Activated T-helper 17 cell treated with anti-CD3 and anti-CD28 coated beads, Interleukin-2, amount 50 U/mL, for 72 hours (primary cell): ENCODE results near the gene CYTH1. TPM values are rescaled to one million over a fixed set of nuclear protein-coding genes. Genes with fewer than 3 reads are reported as not detected.
A peak's percentile ranks its signal among the peaks of the same experiment; 100 is the strongest.

Experiments
- ATAC-seq: fragments of 150-1000 bp; cut with Tn5 transposase; replicated peaks from 2 replicates; pipeline ENCODE4 v1.10.0; 2021; ENCODE audit warnings: mild to moderate bottlenecking, moderate library complexity
- H3K27ac Mint-ChIP-seq: one replicate; pipeline ENCODE4 v1.8.0; 2022; ENCODE audit warnings: mixed read lengths
- H3K27me3 Mint-ChIP-seq: one replicate; pipeline ENCODE4 v1.8.0; 2022; ENCODE audit warnings: mixed read lengths
- H3K36me3 Mint-ChIP-seq: one replicate; pipeline ENCODE4 v1.8.0; 2022; ENCODE audit warnings: low read depth, mild to moderate bottlenecking, mixed read lengths
- H3K4me1 Mint-ChIP-seq: one replicate; pipeline ENCODE4 v1.8.0; 2022; ENCODE audit warnings: mixed read lengths
- H3K4me3 Mint-ChIP-seq: one replicate; pipeline ENCODE4 v1.8.0; 2022; ENCODE audit warnings: mild to moderate bottlenecking, mixed read lengths
- H3K9me3 Mint-ChIP-seq: one replicate; pipeline ENCODE4 v1.8.0; 2022; ENCODE audit warnings: mixed read lengths
- total RNA-seq, 2 donors: library from RNA; stranded (reverse); gene quantifications; one replicate each; pipeline ENCODE4 v1.2.3, GENCODE V29; 2022

Gene CYTH1
- total RNA-seq, 2 donors from 2014 or later: 173 to 195 TPM

GRCh38 chr17:78708510-78708973, 73.5 kb downstream of the CYTH1 start:
- Mint-ChIP-seq H3K36me3 (peaks cover 78% of the 10 kb centered on the region), H3K4me3 (peak overlapping the region; percentile 65), H3K4me1 (peaks cover 38% of the 10 kb centered on the region), H3K9me3 (no peaks in the 10 kb centered on the region), H3K27ac (peak overlapping the region; percentile 75), H3K27me3 (no peaks in the 10 kb centered on the region)
- ATAC-seq: peak; percentile 63

GRCh38 chr17:78707923-78708322, 74.2 kb downstream of the CYTH1 start:
- peak overlapping the region; percentile 75 for H3K27ac Mint-ChIP-seq
- peaks cover 83% of the 10 kb centered on the region for H3K36me3 Mint-ChIP-seq
- H3K9me3 Mint-ChIP-seq: no peaks in the 10 kb centered on the region
- no peaks in the 10 kb centered on the region for H3K27me3 Mint-ChIP-seq
- no peak for ATAC-seq
- peak overlapping the region; percentile 65 for H3K4me3 Mint-ChIP-seq
- H3K4me1 Mint-ChIP-seq: peaks cover 38% of the 10 kb centered on the region

GRCh38 chr17:78707016-78707415, 75.1 kb downstream of the CYTH1 start:
- Mint-ChIP-seq H3K9me3 (no peaks in the 10 kb centered on the region), H3K4me3 (no peak overlapping the region), H3K36me3 (peaks cover 90% of the 10 kb centered on the region), H3K27ac (no peak overlapping the region), H3K27me3 (no peaks in the 10 kb centered on the region), H3K4me1 (peaks cover 37% of the 10 kb centered on the region)
- no peak for ATAC-seq

- Mint-ChIP-seq H3K4me3 (no peak overlapping the region), H3K27me3 (no peaks in the 10 kb centered on the region), H3K4me1 (peaks cover 33% of the 10 kb centered on the region), H3K36me3 (peaks cover 90% of the 10 kb centered on the region), H3K9me3 (no peaks in the 10 kb centered on the region), H3K27ac (no peak overlapping the region)
- no peak for ATAC-seq
These were observed 75.7 kb downstream of the CYTH1 start for GRCh38 chr17:78706271-78706915.

- ATAC-seq: no peak
These were observed 77.0 kb downstream of the CYTH1 start for GRCh38 chr17:78705071-78705470.

GRCh38 chr17:78704594-78704993, 77.5 kb downstream of the CYTH1 start:
- H3K36me3 Mint-ChIP-seq: peaks cover 99% of the 10 kb centered on the region
- ATAC-seq: no peak
- no peaks in the 10 kb centered on the region for H3K9me3 Mint-ChIP-seq
- H3K4me3 Mint-ChIP-seq: no peak overlapping the region
- peak overlapping the region; percentile 33 for H3K27ac Mint-ChIP-seq
- no peaks in the 10 kb centered on the region for H3K27me3 Mint-ChIP-seq
- peaks cover 23% of the 10 kb centered on the region for H3K4me1 Mint-ChIP-seq

More at GRCh38 chr17:78705071-78705470, 77.0 kb downstream of the CYTH1 start:
- Mint-ChIP-seq H3K27ac (peak overlapping the region; percentile 5), H3K4me3 (no peak overlapping the region), H3K27me3 (no peaks in the 10 kb centered on the region), H3K36me3 (peaks cover 96% of the 10 kb centered on the region), H3K4me1 (peaks cover 28% of the 10 kb centered on the region), H3K9me3 (no peaks in the 10 kb centered on the region)

- Mint-ChIP-seq H3K27me3 (no peaks in the 10 kb centered on the region), H3K4me3 (no peak overlapping the region), H3K4me1 (peaks cover 21% of the 10 kb centered on the region), H3K27ac (peak overlapping the region; percentile 71), H3K9me3 (no peaks in the 10 kb centered on the region), H3K36me3 (peaks cover 100% of the 10 kb centered on the region)
- peak; percentile 64 for ATAC-seq
These were observed 84.3 kb downstream of the CYTH1 start for GRCh38 chr17:78697554-78698343.

GRCh38 chr17:78697122-78697521, 85.0 kb downstream of the CYTH1 start:
- Mint-ChIP-seq H3K27me3 (no peaks in the 10 kb centered on the region), H3K36me3 (peaks cover 100% of the 10 kb centered on the region), H3K9me3 (no peaks in the 10 kb centered on the region), H3K4me3 (no peak overlapping the region), H3K27ac (peak overlapping the region; percentile 71), H3K4me1 (peaks cover 21% of the 10 kb centered on the region)
- ATAC-seq: no peak

GRCh38 chr17:78696016-78696982, 85.8 kb downstream of the CYTH1 start:
- peaks cover 17% of the 10 kb centered on the region for H3K4me1 Mint-ChIP-seq
- H3K27me3 Mint-ChIP-seq: no peaks in the 10 kb centered on the region
- H3K36me3 Mint-ChIP-seq: peaks cover 100% of the 10 kb centered on the region
- H3K4me3 Mint-ChIP-seq: no peak overlapping the region
- no peaks in the 10 kb centered on the region for H3K9me3 Mint-ChIP-seq
- no peak for ATAC-seq
- peak overlapping the region; percentile 71 for H3K27ac Mint-ChIP-seq

GRCh38 chr17:78694805-78695531, 87.1 kb downstream of the CYTH1 start:
- Mint-ChIP-seq H3K9me3 (no peaks in the 10 kb centered on the region), H3K4me3 (no peak overlapping the region), H3K27ac (peak overlapping the region; percentile 71), H3K4me1 (peaks cover 17% of the 10 kb centered on the region), H3K27me3 (no peaks in the 10 kb centered on the region), H3K36me3 (peaks cover 100% of the 10 kb centered on the region)
- no peak for ATAC-seq

GRCh38 chr17:78693346-78694083, 88.6 kb downstream of the CYTH1 start:
- peaks cover 100% of the 10 kb centered on the region for H3K36me3 Mint-ChIP-seq
- ATAC-seq: no peak

GRCh38 chr17:78692460-78693010, 89.5 kb downstream of the CYTH1 start:
- H3K27ac Mint-ChIP-seq: peak overlapping the region; percentile 25

More at GRCh38 chr17:78693346-78694083, 88.6 kb downstream of the CYTH1 start:
- Mint-ChIP-seq H3K27ac (peak overlapping the region; percentile 25), H3K27me3 (no peaks in the 10 kb centered on the region), H3K4me1 (peaks cover 21% of the 10 kb centered on the region), H3K4me3 (no peak overlapping the region), H3K9me3 (no peaks in the 10 kb centered on the region)

GRCh38 chr17:78689029-78689428, 93.0 kb downstream of the CYTH1 start:
- peaks cover 100% of the 10 kb centered on the region for H3K36me3 Mint-ChIP-seq
- H3K27ac Mint-ChIP-seq: peak overlapping the region; percentile 31
- peaks cover 14% of the 10 kb centered on the region for H3K4me1 Mint-ChIP-seq
- no peak overlapping the region for H3K4me3 Mint-ChIP-seq
- no peaks in the 10 kb centered on the region for H3K27me3 Mint-ChIP-seq
- ATAC-seq: no peak
- H3K9me3 Mint-ChIP-seq: no peaks in the 10 kb centered on the region

More at GRCh38 chr17:78692460-78693010, 89.5 kb downstream of the CYTH1 start:
- Mint-ChIP-seq H3K27me3 (no peaks in the 10 kb centered on the region), H3K9me3 (no peaks in the 10 kb centered on the region), H3K4me1 (peaks cover 20% of the 10 kb centered on the region), H3K36me3 (peaks cover 100% of the 10 kb centered on the region), H3K4me3 (no peak overlapping the region)
- no peak for ATAC-seq
